GM20000 (cell line): ENCODE measurements around the gene C17orf78.
"Not testable (repeated sequence)": the region's sequence is repeated elsewhere in the genome, so short reads cannot be mapped to it uniquely, and the experiment has no call there.

ENCODE experiments used
- DNase-seq: peaks from one replicate; pipeline ENCODE4 v3.0.0; 2012; ENCODE audit warnings: low spot score
- TF ChIP-seq, protein P1 (sequence below): IDR thresholded peaks from 2 replicates; pipeline ENCODE4 v1.5.1; 2012; ENCODE audit warnings: mild to moderate bottlenecking, control low read depth; ENCODE audit errors: extremely low read depth, missing control alignments

The C17orf78 gene

DNA sequence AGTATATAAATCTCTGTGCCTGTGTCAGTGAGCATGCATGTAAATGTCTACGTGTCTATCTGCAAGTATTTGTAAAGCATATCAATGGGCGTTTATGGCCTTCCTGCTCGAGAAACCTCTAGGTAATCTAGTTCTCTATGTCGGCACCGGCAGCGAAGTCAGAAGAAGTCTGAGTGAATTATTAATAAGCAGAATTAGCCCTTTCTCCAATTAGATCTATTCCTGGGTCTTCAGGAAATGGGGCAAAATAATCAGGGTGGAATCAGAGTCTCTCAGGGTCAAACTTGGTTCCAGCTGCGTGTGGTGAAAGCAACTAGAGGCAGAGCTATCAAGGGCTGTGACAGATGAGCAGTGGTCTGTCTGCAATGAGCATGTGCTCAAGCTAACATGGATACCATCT, at the start of gene C17orf78:
TSS of gene C17orf78 (plus strand) at position 280 of the 400 bp plus-strand sequence. CDS start at position 388, 108 bp downstream.
- no peak for DNase-seq
- TF ChIP-seq, protein P1, sequence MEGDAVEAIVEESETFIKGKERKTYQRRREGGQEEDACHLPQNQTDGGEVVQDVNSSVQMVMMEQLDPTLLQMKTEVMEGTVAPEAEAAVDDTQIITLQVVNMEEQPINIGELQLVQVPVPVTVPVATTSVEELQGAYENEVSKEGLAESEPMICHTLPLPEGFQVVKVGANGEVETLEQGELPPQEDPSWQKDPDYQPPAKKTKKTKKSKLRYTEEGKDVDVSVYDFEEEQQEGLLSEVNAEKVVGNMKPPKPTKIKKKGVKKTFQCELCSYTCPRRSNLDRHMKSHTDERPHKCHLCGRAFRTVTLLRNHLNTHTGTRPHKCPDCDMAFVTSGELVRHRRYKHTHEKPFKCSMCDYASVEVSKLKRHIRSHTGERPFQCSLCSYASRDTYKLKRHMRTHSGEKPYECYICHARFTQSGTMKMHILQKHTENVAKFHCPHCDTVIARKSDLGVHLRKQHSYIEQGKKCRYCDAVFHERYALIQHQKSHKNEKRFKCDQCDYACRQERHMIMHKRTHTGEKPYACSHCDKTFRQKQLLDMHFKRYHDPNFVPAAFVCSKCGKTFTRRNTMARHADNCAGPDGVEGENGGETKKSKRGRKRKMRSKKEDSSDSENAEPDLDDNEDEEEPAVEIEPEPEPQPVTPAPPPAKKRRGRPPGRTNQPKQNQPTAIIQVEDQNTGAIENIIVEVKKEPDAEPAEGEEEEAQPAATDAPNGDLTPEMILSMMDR, result no peak

DNA sequence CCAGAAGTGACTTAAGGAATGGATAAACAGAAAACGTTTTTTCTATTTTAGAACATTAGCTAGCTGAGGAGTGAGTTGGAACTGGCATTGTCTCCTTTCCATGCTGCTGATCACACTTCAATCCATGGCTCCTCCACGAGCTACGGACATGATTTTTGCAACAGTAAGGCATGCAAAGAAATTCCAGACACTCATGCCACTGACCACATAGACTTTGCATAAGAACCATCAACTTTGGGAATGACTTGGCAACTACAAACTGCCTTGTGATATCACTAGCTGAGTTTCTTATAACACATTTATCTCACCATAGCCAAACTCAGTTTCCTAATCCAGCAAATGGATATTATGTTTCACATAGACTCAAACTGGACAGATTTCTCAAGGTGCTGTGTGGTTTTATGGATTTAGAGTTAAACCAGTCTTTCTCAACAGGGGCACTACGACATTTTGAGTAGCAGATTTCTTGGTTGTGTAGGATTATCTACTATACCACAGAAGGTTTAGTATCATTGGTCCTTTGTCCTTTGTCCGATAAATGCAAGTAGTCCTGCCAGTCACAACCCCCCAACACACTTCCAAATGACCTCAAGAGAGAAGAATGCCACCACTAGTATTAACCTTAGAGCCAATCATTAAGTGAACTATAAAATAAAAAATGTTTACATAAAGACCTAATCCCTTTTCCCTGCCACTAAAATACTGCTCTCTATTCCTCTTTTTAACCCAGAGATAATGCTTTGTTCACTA, 48.3 kb upstream of the C17orf78 start:
- TF ChIP-seq, protein P1, result no peak
- no peak for DNase-seq

DNA sequence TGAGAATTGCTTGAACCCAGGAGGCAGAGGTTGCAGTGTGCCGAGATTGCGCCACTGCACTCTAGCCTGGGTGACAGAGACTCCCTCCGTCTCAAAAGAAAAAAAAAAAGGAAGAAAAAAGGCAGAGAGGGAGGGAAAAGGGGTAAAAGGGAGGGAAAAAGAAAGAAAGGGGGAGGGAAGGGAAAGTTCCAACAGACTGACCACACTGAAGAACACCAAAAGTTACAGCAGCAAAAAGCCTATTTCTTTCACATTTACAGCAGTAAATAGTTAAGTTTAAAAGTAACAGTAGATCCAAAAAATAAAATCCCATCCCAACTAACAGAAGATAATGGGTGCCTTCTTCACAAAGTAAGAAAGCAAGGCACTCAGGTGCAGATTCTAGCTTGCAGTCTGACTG, 36.9 kb upstream of the C17orf78 start:
- TF ChIP-seq, protein P1, result no peak

DNA sequence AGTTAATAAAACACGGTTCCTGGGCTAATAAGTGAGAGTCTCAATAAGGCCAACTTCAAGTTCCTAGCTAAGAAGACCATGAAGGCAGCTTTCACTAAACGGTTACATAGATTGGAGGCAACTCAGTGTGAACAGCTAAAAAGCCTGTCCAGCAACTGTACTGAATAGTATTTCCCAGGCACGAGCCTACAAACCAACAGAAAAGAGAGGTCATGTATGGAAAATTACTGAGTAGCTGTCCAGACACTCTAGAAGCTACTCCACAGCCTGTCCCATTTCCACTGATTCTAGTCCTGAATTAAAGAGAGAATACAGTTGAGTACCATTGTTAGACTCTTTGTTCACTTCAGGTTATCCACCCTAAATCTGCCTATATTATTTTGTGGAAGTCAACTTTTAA, 36.5 kb upstream of the C17orf78 start:
- no peak for DNase-seq
- TF ChIP-seq, protein P1, result no peak

More for the DNA sequence above, 36.9 kb upstream of the C17orf78 start:
- DNase-seq, result no peak

DNA sequence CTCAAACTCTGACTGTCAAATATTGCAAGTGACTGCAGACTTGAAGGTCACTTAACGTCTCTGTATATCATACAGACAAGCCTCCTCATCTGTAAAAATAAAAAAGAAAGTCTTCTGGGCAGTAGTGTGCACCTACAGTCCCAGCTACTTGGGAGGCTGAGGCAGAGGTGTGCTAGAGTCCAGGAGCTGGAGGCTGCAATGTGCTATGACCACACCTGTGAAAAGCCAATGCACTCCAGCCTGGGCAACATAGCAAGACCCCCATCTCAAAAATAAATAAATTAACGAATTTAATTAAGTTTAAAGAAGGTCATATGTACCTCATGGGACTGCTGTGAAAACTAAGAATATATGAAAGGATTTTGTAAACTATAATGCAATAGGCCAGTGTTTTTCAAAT, 35.0 kb upstream of the C17orf78 start:
- DNase-seq, result no peak

DNA sequence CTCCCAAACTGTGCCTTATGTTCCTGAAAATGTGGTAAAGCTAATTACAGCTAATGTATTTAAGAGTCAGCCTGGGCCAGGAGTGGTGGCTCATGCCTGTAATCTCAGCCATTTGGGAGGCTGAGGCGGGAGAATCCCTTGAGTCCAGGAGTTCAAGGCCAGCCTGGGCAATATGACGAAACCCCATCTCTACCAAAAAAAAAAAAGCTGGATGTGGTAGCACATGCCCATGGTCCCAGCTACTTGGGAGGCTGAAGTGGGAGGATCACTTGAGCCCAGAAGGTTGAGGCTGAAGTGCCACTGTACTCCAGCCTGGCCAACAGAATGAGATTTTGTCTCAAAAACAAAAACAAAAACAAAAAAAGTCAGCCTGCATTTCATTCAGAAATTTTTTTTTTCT, 33.2 kb upstream of the C17orf78 start:
- TF ChIP-seq, protein P1, result no peak
- no peak for DNase-seq

More for the DNA sequence above, 35.0 kb upstream of the C17orf78 start:
- TF ChIP-seq, protein P1, result no peak

DNA sequence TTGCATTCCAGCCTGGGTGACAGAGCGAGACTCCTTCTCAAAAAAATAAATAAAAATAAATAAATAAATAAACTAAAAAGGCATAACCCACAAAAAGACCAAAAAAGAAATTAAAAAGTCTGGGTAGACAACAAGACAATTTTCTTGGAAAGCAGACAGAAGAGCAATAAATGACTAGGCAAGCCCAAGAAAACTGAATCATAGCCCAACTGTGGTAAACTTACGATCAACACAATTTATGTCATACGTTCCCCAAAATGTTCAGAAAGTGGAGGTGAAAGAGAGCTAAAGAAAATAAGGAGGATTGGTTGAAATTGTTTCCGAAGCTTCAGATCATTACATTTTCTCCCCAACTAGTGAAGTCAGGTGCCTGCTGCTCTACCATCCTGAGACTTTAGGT, 31.3 kb upstream of the C17orf78 start:
- TF ChIP-seq, protein P1, result no peak
- DNase-seq, result no peak

DNA sequence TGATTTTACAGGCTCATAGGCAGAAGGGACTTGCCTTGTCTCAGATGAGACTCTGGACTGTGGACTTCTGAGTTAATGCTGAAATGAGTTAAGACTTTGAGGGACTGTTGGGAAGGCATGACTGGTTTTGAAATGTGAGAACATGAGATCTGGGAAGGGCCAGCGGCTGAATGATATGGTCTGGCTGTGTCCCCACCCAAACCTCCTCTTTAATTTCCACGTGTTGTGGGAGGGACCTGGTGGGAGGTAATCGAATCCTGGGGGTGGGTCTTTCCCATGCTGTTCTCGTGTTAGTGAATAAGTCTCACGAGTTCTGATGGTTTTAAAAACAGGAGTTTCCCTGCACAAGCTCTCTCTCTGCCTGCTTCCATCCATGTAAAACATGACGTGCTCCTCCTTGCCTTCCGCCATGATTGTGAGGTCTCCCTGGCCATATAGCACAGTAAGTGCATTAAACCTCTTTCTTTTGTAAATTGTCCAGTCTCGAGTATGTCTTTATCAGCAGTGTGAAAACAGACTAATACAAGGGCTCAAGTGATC, 28.9 kb upstream of the C17orf78 start:
- DNase-seq, result not testable (repeated sequence)

DNA sequence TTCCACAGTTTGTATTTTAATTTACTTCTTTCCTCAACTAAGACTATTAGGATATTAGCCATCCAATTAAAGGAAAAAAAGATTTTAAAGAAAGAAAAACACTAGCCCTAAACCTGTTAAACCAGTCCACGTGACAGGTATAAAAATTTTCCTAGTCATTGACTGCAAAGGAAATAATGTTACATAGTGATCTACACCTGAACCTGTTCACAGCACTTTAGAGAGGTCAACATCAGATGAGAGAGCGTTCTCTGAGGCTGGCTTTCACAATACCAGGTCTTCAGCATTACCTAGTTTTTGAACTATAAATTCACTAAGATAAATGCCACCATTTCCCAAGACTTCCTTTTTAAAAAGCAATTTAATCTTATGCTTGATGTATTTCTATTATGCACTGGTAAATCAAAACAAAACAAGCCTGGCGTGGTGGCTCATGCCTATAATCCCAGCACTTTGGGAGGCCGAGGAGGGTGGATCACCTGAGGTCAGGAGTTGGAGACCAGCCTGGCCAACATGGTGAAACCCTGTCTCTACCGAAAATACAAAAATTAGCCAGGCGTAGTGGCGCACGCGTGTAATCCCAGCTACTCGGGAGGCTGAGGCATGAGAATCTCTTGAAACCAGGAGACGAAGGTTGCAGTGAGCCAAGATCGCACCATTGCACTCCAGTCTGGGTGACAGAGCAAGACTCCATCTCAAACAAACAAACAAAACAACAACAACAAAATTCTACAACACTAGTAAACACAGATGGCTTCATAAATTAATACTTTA, 18.8 kb upstream of the C17orf78 start:
- DNase-seq, result not testable (repeated sequence)
